Measurements from ENCODE around the gene MT2A.
A peak's percentile ranks its signal among the peaks of the same experiment; 100 is the strongest.
"Not testable (repeated sequence)": the region's sequence is repeated elsewhere in the genome, so short reads cannot be mapped to it uniquely, and the experiment has no call there.

Gene MT2A

DNA sequence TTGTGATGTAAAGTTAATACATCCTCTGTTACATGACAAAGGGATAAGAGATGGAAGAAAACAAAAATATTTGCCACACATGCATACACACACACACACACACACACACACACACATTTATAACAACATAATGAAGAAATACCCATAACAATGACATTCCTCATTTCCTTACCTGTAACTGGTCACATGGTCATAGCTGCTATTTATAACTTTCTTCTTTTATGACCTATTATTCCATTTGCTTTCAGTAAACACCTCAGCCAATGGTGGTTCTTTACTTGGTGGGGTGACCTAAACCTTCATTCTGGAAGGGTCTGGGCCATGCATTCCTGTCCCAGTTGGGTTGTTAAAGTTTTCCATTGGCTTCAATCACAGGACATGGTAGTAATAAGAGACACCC lies 5.3 kb downstream of the MT2A start:
- H3K9me3 ChIP-seq (ENCODE audit: control insufficient read depth, low read depth, low read length), result no peaks in the 10 kb centered on the region
- H3K4me3 ChIP-seq (ENCODE audit: low read length), result no peak overlapping the region
- no peak overlapping the region for H3K27ac ChIP-seq (ENCODE audit: low read length)
- no peak overlapping the region for H3K9ac ChIP-seq (ENCODE audit: low read length)
- H3K36me3 ChIP-seq (ENCODE audit: control insufficient read depth, low read depth, low read length), result no peaks in the 10 kb centered on the region
- H3K4me1 ChIP-seq (ENCODE audit: control insufficient read depth, low read depth, low read length), result peaks cover 20% of the 10 kb centered on the region
- H3K27me3 ChIP-seq (ENCODE audit: control insufficient read depth, insufficient read depth, low read length), result peaks cover 87% of the 10 kb centered on the region

DNA sequence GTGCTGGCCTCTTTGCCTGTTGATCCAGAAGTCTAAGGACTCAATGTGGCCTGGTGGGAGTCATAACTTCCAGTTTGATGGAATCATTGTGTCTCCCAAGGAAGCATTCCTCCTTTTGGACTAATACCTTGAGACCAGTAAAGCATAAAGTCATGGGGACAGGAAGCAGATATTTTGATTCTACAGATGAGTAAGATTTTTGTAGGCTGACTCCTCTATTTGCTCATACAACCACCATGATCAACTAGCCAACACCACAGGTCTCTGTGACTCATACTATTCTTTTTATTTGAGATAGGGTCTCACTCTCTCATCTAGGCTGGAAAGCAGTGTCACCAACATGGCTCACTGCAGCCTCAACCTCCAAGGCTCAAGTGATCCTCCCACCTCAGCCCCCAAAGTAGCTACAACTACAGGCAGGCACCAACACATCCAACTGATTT lies 6.2 kb downstream of the MT2A start:
- H3K36me3 ChIP-seq (ENCODE audit: control insufficient read depth, low read depth, low read length), result no peaks in the 10 kb centered on the region
- peaks cover 87% of the 10 kb centered on the region for H3K27me3 ChIP-seq (ENCODE audit: control insufficient read depth, insufficient read depth, low read length)
- no peak overlapping the region for H3K9ac ChIP-seq (ENCODE audit: low read length)
- H3K4me3 ChIP-seq (ENCODE audit: low read length), result no peak overlapping the region
- H3K4me1 ChIP-seq (ENCODE audit: control insufficient read depth, low read depth, low read length), result peaks cover 17% of the 10 kb centered on the region
- no peaks in the 10 kb centered on the region for H3K9me3 ChIP-seq (ENCODE audit: control insufficient read depth, low read depth, low read length)
- no peak overlapping the region for H3K27ac ChIP-seq (ENCODE audit: low read length)

- Histone ChIP-seq H3K9me3 (ENCODE audit: control insufficient read depth, low read depth, low read length) (no peaks in the 10 kb centered on the region), H3K4me3 (ENCODE audit: low read length) (no peak overlapping the region), H3K9ac (ENCODE audit: low read length) (no peak overlapping the region), H3K27me3 (ENCODE audit: control insufficient read depth, insufficient read depth, low read length) (peaks cover 87% of the 10 kb centered on the region), H3K36me3 (ENCODE audit: control insufficient read depth, low read depth, low read length) (no peaks in the 10 kb centered on the region), H3K4me1 (ENCODE audit: control insufficient read depth, low read depth, low read length) (peaks cover 9% of the 10 kb centered on the region), H3K27ac (ENCODE audit: low read length) (no peak overlapping the region)
Observed at GRCh38 chr16:56615353-56615752, 7.0 kb downstream of the MT2A start.

DNA sequence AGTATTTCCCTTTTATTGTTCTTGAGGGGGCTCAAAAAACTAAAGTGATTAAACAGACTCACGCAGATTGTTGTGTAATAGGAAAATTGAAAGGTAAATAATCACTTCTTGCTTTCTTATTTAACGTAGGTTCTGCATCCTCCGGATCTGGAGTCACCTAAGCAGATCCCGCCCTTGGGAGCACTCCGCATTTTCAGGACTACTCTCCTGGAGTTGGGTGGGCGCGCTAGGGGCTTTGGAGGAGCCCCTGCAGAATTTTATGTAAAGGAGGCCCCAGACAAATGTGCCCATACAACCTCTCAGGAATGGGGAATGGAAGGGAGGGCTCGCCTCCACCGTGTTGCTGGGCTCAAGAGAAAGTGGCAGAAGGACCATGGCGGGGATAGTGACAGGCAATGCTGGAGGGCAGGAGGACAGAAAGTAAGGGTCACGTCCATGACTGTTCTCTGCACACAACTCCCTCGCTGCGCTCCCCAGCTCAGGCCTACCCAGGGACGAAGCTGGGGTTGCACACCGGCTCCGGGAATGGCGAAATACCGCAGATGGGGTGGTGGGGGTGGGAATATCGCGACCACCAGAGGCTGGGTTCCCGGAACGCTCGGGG lies 8.3 kb downstream of the MT2A start:
- H3K36me3 ChIP-seq (ENCODE audit: control insufficient read depth, low read depth, low read length), result no peaks in the 10 kb centered on the region
- H3K9me3 ChIP-seq (ENCODE audit: control insufficient read depth, low read depth, low read length), result no peaks in the 10 kb centered on the region
- H3K4me1 ChIP-seq (ENCODE audit: control insufficient read depth, low read depth, low read length), result peaks cover 16% of the 10 kb centered on the region
- peak overlapping the region; percentile 62 for H3K4me3 ChIP-seq (ENCODE audit: low read length)
- no peak overlapping the region for H3K9ac ChIP-seq (ENCODE audit: low read length)
- no peak overlapping the region for H3K27ac ChIP-seq (ENCODE audit: low read length)
- peaks cover 87% of the 10 kb centered on the region for H3K27me3 ChIP-seq (ENCODE audit: control insufficient read depth, insufficient read depth, low read length)

DNA sequence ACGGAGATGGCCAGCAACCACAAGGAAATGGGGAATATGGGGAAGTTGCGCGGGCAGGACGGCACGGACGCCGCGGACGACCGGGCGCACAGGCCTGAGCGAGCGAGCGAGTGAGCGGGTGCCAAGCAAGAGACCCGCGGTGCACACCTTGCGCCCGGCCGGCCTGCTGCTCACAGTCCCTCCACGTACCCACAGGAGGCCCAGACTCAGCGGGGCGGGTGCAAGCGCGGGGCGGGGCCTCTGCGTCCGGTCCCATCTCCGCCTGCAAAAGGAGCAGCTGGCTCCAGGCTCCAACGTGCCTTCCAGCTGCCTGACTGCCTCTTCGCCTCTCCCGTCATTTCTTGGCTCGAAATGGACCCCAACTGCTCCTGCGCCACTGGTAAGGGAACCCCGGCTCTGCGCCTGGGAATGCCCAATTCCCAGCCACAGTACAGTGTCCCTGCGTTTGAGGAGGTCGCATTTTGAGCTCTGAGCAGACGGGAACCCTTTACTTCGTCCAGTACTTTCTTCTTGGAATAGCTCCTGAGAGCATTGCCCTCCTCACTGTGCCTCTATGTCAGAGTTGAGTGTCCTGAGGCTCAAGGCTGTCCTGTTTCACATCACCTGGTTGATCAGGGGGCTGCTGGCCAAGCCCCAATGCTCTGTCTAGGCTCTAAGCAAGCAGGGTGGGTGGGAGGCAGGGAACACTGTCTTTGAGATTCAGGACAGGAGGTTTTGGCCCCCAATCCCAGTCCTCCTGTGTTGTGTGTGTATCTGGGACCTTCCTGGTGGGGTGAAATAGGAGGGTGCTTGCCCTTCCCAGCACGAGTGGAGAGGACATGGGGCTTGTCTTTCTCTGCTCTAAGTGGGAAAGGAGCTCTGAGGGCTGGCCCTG lies 9.1 kb downstream of the MT2A start:
- Histone ChIP-seq H3K9ac (ENCODE audit: low read length) (no peak overlapping the region), H3K27me3 (ENCODE audit: control insufficient read depth, insufficient read depth, low read length) (peaks cover 93% of the 10 kb centered on the region), H3K27ac (ENCODE audit: low read length) (no peak overlapping the region), H3K4me3 (ENCODE audit: low read length) (peak overlapping the region; percentile 62), H3K36me3 (ENCODE audit: control insufficient read depth, low read depth, low read length) (no peaks in the 10 kb centered on the region), H3K9me3 (ENCODE audit: control insufficient read depth, low read depth, low read length) (no peaks in the 10 kb centered on the region), H3K4me1 (ENCODE audit: control insufficient read depth, low read depth, low read length) (peaks cover 18% of the 10 kb centered on the region)

DNA sequence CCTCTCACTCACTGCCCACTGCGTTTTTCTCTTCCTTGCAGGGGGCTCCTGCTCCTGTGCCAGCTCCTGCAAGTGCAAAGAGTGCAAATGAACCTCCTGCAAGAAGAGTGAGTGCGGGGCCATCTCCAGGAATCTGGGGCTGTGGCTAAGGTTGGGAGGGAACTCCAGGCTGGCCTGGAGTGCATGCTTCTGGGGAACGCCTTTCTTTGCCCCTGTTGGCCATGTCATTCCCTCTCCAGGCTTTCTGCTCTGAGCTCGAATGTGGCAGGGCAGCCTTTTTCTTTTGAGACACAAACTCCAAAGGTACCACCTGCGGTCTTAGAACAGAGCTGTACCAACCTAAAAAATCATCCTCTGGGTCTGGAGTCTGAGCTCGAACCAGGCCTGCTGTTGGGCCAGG lies 9.8 kb downstream of the MT2A start:
- Histone ChIP-seq H3K27me3 (ENCODE audit: control insufficient read depth, insufficient read depth, low read length) (peaks cover 100% of the 10 kb centered on the region), H3K4me1 (ENCODE audit: control insufficient read depth, low read depth, low read length) (peaks cover 18% of the 10 kb centered on the region), H3K36me3 (ENCODE audit: control insufficient read depth, low read depth, low read length) (no peaks in the 10 kb centered on the region), H3K4me3 (ENCODE audit: low read length) (no peak overlapping the region), H3K9me3 (ENCODE audit: control insufficient read depth, low read depth, low read length) (no peaks in the 10 kb centered on the region), H3K27ac (ENCODE audit: low read length) (no peak overlapping the region), H3K9ac (ENCODE audit: low read length) (no peak overlapping the region)

- H3K9ac ChIP-seq (ENCODE audit: low read length), result no peak overlapping the region
- no peaks in the 10 kb centered on the region for H3K36me3 ChIP-seq (ENCODE audit: control insufficient read depth, low read depth, low read length)
- peaks cover 18% of the 10 kb centered on the region for H3K4me1 ChIP-seq (ENCODE audit: control insufficient read depth, low read depth, low read length)
- peaks cover 100% of the 10 kb centered on the region for H3K27me3 ChIP-seq (ENCODE audit: control insufficient read depth, insufficient read depth, low read length)
- no peaks in the 10 kb centered on the region for H3K9me3 ChIP-seq (ENCODE audit: control insufficient read depth, low read depth, low read length)
- H3K4me3 ChIP-seq (ENCODE audit: low read length), result no peak overlapping the region
- no peak overlapping the region for H3K27ac ChIP-seq (ENCODE audit: low read length)
Observed at GRCh38 chr16:56620339-56620897, 12.0 kb downstream of the MT2A start.

GRCh38 chr16:56621665-56622445 lies 13.5 kb downstream of the MT2A start:
- not testable (repeated sequence) for H3K36me3 ChIP-seq (ENCODE audit: control insufficient read depth, low read depth, low read length); H3K9me3 ChIP-seq (ENCODE audit: control insufficient read depth, low read depth, low read length); H3K9ac ChIP-seq (ENCODE audit: low read length); H3K27ac ChIP-seq (ENCODE audit: low read length); H3K4me3 ChIP-seq (ENCODE audit: low read length)
- Histone ChIP-seq H3K4me1 (ENCODE audit: control insufficient read depth, low read depth, low read length) (peaks cover 25% of the 10 kb centered on the region), H3K27me3 (ENCODE audit: control insufficient read depth, insufficient read depth, low read length) (peaks cover 100% of the 10 kb centered on the region)

GRCh38 chr16:56623184-56623583 lies 14.8 kb downstream of the MT2A start:
- H3K9me3 ChIP-seq (ENCODE audit: control insufficient read depth, low read depth, low read length); H3K9ac ChIP-seq (ENCODE audit: low read length); H3K4me3 ChIP-seq (ENCODE audit: low read length); H3K27ac ChIP-seq (ENCODE audit: low read length); H3K36me3 ChIP-seq (ENCODE audit: control insufficient read depth, low read depth, low read length): not testable (repeated sequence)
- Histone ChIP-seq H3K4me1 (ENCODE audit: control insufficient read depth, low read depth, low read length) (peaks cover 21% of the 10 kb centered on the region), H3K27me3 (ENCODE audit: control insufficient read depth, insufficient read depth, low read length) (peaks cover 100% of the 10 kb centered on the region)

DNA sequence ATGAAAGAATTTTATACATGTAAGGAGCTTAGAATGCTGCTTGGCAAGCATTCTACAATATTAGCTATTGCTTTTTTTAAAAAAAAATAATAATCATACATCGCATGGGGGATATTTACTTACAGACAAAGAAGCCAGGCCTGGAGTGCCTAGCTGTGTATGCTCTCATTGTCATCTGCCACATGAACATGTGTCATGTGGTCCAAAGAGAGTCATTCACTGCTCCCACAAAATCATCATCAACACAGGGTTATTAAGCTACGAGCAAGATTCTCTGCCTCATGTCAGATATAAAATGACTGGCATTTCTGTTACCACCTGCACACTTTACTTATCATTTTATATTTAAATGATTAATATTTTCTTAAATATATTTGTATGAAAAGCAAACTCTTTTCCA lies 15.3 kb downstream of the MT2A start:
- Histone ChIP-seq H3K4me3 (ENCODE audit: low read length) (no peak overlapping the region), H3K9ac (ENCODE audit: low read length) (no peak overlapping the region), H3K27ac (ENCODE audit: low read length) (no peak overlapping the region), H3K9me3 (ENCODE audit: control insufficient read depth, low read depth, low read length) (no peaks in the 10 kb centered on the region), H3K27me3 (ENCODE audit: control insufficient read depth, insufficient read depth, low read length) (peaks cover 100% of the 10 kb centered on the region), H3K4me1 (ENCODE audit: control insufficient read depth, low read depth, low read length) (peaks cover 20% of the 10 kb centered on the region), H3K36me3 (ENCODE audit: control insufficient read depth, low read depth, low read length) (no peaks in the 10 kb centered on the region)
